Lung (tissue), 12 donors: ENCODE measurements around the gene SAV1. TPM values are rescaled to one million over a fixed set of nuclear protein-coding genes. Genes with fewer than 3 reads are reported as not detected.

Source experiments
- ATAC-seq: fragments of 200-7000 bp; cut with Tn5 transposase; one replicate; pipeline ENCODE4 v1.9.1; 2020; ENCODE audit warnings: moderate number of reproducible peaks; ENCODE audit not compliant: insufficient read depth, low FRiP score
- DNase-seq, 3 donors: peaks; one replicate each; pipeline ENCODE4 v3.0.0-alpha.2; 2013 to 2017
- H3K27ac ChIP-seq, 2 donors: one replicate each; pipeline ENCODE4 v1.5.1; 2013; ENCODE audit warnings: mild to moderate bottlenecking in 2 of 2, moderate library complexity in 2 of 2, control low read depth in 1 of 2, inconsistent platforms in 1 of 2, low read depth in 1 of 2, low read length in 1 of 2
- H3K27me3 ChIP-seq, 3 donors: one replicate each; pipeline ENCODE4 v1.5.1; 2013; ENCODE audit warnings: low read length in 2 of 3; ENCODE audit not compliant: control insufficient read depth in 3 of 3, insufficient read depth in 3 of 3
- H3K36me3 ChIP-seq, 4 donors: one replicate each; pipeline ENCODE4 v1.5.1; 2013; ENCODE audit warnings: low read length in 4 of 4, mild to moderate bottlenecking in 1 of 4, moderate library complexity in 1 of 4; ENCODE audit not compliant: control insufficient read depth in 4 of 4, insufficient read depth in 4 of 4
- H3K4me1 ChIP-seq, 5 donors: one replicate each; pipeline ENCODE4 v1.5.1; 2013; ENCODE audit warnings: low read length in 5 of 5, mild to moderate bottlenecking in 2 of 5, moderate library complexity in 1 of 5; ENCODE audit not compliant: control insufficient read depth in 5 of 5, insufficient read depth in 5 of 5
- H3K4me3 ChIP-seq: one replicate; pipeline ENCODE4 v1.5.1; 2013; ENCODE audit warnings: mild to moderate bottlenecking, control low read depth, moderate library complexity
- H3K9ac ChIP-seq, 2 donors: one replicate each; pipeline ENCODE4 v1.5.1; 2013; ENCODE audit warnings: low read length in 2 of 2, control low read depth in 1 of 2; ENCODE audit not compliant: insufficient read depth in 1 of 2
- H3K9me3 ChIP-seq, 4 donors: one replicate each; pipeline ENCODE4 v1.5.1; 2013; ENCODE audit warnings: low read length in 3 of 4, mild to moderate bottlenecking in 1 of 4, moderate library complexity in 1 of 4; ENCODE audit not compliant: control insufficient read depth in 4 of 4, insufficient read depth in 3 of 4
- CTCF ChIP-seq: IDR thresholded peaks from 2 replicates; pipeline ENCODE4 v1.5.1; 2012; ENCODE audit warnings: mild to moderate bottlenecking; ENCODE audit errors: control extremely low read depth, extremely low read depth
- WGBS, 2 donors: extraction: QIAGEN DNeasy Blood & Tissue Kit; methylation state at CpG; one replicate each; pipeline ENCODE4 v1.1.7; 2013; 5-methylcytosine and 5-hydroxymethylcytosine counted together
- polyA plus RNA-seq, 2 donors: library from polyadenylated mRNA; stranded (reverse); fragments of 200-250 nt; gene quantifications; one replicate each; pipeline ENCODE4 v1.2.1, GENCODE V29; 2013
- total RNA-seq, 2 donors: library from RNA; depleted of rRNA in 1 of 2; stranded (reverse); fragments of >200 nt in 1 of 2; gene quantifications; one replicate each; pipeline ENCODE4 v1.2.1, GENCODE V29; 2014 to 2021
- donor health status: control.
- donor health status: control.
- donor health status: Bipolar disorder and iron deficiency.
- donor health status: healthy.
- donor health status: DM: yes; HTN: yes; CAD: no.

Gene SAV1
- total and polyA plus RNA-seq, 4 donors: 17.9 to 76.1 (median 29.3) TPM

GRCh38 chr14:50711043-50711442 is 42.9 kb upstream of the SAV1 start:
- 91 to 96% methylated on average over 3 of the region's 3 CpGs for WGBS, 2 donors
- H3K27me3 ChIP-seq: no peaks in the 10 kb centered on the region
- no peak for DNase-seq
- no peak for TF ChIP-seq CTCF
- H3K9ac ChIP-seq: no peak overlapping the region
- H3K36me3 ChIP-seq: no peaks in the 10 kb centered on the region
- H3K4me3 ChIP-seq: no peak overlapping the region
- no peak overlapping the region for H3K27ac ChIP-seq
- no peaks in the 10 kb centered on the region for H3K9me3 ChIP-seq
- no peaks in the 10 kb centered on the region for H3K4me1 ChIP-seq
- no peak for ATAC-seq

GRCh38 chr14:50705026-50705593 is 37.0 kb upstream of the SAV1 start:
- no peaks in the 10 kb centered on the region for H3K27me3 ChIP-seq
- ATAC-seq (no peak), DNase-seq (no peak)
- H3K36me3 ChIP-seq: no peaks in the 10 kb centered on the region
- no peak overlapping the region for H3K4me3 ChIP-seq
- no peaks in the 10 kb centered on the region for H3K9me3 ChIP-seq
- 96 to 97% methylated on average over 22 of the region's 22 CpGs for WGBS, 2 donors
- no peak overlapping the region for H3K9ac ChIP-seq
- no peaks in the 10 kb centered on the region for H3K4me1 ChIP-seq
- TF ChIP-seq CTCF: no peak
- no peak overlapping the region for H3K27ac ChIP-seq

GRCh38 chr14:50704454-50705010 is 36.4 kb upstream of the SAV1 start:
- ATAC-seq (no peak), DNase-seq (no peak)
- 95 to 98% methylated on average over 26 of the region's 26 CpGs for WGBS, 2 donors
- no peaks in the 10 kb centered on the region for H3K36me3 ChIP-seq
- H3K4me1 ChIP-seq: no peaks in the 10 kb centered on the region
- no peak for TF ChIP-seq CTCF
- no peak overlapping the region for H3K4me3 ChIP-seq
- no peak overlapping the region for H3K9ac ChIP-seq
- no peaks in the 10 kb centered on the region for H3K9me3 ChIP-seq
- H3K27ac ChIP-seq: no peak overlapping the region
- H3K27me3 ChIP-seq: no peaks in the 10 kb centered on the region
